Measurements from ENCODE around the gene CLDN34.

CLDN34 gene

DNA sequence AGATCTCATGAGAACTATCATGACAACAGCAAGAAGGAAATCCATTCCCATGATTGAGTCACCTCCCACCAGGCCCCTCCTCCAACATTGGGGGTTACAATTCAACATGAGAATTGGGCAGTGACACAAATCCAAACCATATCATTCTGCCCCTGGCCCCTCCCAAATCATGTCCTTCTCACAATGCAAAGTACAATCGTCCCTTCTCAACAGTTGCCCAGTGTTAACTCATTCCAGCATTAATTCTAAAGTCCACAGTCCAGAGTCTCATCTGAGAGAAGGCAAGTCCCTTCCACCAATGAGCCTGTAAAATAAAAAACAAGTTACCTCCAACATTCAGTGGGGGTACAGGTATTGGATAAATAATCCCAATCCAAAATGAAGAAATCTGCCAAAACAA lies 14.9 kb upstream of the CLDN34 start:
- Mint-ChIP-seq H3K4me3 (no peak overlapping the region), H3K9me3 (ENCODE audit: low read depth) (no peaks in the 10 kb centered on the region), H3K27me3 (peaks cover 9% of the 10 kb centered on the region), H3K4me1 (ENCODE audit: low read depth) (no peaks in the 10 kb centered on the region), H3K36me3 (no peaks in the 10 kb centered on the region), H3K27ac (no peak overlapping the region)

GRCh38 chrX:9953396-9953795 lies 13.8 kb upstream of the CLDN34 start:
- no peaks in the 10 kb centered on the region for H3K9me3 Mint-ChIP-seq (ENCODE audit: low read depth)
- H3K27ac Mint-ChIP-seq = no peak overlapping the region

DNA sequence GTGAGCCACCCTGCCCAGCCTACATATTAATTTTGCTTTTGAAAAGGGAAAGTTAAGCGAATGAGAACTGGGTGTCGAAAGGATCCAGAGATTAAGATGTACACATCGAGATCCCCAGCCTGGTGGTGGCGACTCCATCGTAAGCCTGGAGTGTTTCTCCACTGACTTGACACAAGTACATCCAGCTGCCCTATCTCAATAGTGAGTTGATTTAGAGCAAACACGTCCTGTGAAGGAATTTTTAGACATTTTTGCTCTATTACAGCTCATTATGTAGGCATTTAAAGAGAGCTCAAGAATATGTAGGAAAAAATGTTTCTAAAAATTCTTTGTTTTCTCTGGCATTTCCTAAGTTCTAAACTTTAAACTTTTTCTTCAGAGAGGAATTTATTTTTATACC lies 11.7 kb upstream of the CLDN34 start:
- Mint-ChIP-seq H3K27ac (no peak overlapping the region), H3K36me3 (no peaks in the 10 kb centered on the region), H3K4me1 (ENCODE audit: low read depth) (no peaks in the 10 kb centered on the region), H3K27me3 (peaks cover 3% of the 10 kb centered on the region), H3K9me3 (ENCODE audit: low read depth) (no peaks in the 10 kb centered on the region), H3K4me3 (no peak overlapping the region)

More at GRCh38 chrX:9953396-9953795, 13.8 kb upstream of the CLDN34 start:
- Mint-ChIP-seq H3K4me1 (ENCODE audit: low read depth) (no peaks in the 10 kb centered on the region), H3K36me3 (no peaks in the 10 kb centered on the region), H3K4me3 (no peak overlapping the region), H3K27me3 (peaks cover 5% of the 10 kb centered on the region)

- H3K4me1 Mint-ChIP-seq (ENCODE audit: low read depth) = no peaks in the 10 kb centered on the region
- no peaks in the 10 kb centered on the region for H3K36me3 Mint-ChIP-seq
- peaks cover 3% of the 10 kb centered on the region for H3K27me3 Mint-ChIP-seq
- no peak overlapping the region for H3K4me3 Mint-ChIP-seq
- no peaks in the 10 kb centered on the region for H3K9me3 Mint-ChIP-seq (ENCODE audit: low read depth)
- no peak overlapping the region for H3K27ac Mint-ChIP-seq
Observed at GRCh38 chrX:9957743-9958142, 9.4 kb upstream of the CLDN34 start.

GRCh38 chrX:9958183-9958582 lies 9.0 kb upstream of the CLDN34 start:
- Mint-ChIP-seq H3K27ac (no peak overlapping the region), H3K27me3 (peaks cover 3% of the 10 kb centered on the region), H3K36me3 (no peaks in the 10 kb centered on the region), H3K4me3 (no peak overlapping the region), H3K9me3 (ENCODE audit: low read depth) (no peaks in the 10 kb centered on the region), H3K4me1 (ENCODE audit: low read depth) (no peaks in the 10 kb centered on the region)

GRCh38 chrX:9961750-9962149 lies 5.4 kb upstream of the CLDN34 start:
- Mint-ChIP-seq H3K9me3 (ENCODE audit: low read depth) (no peaks in the 10 kb centered on the region), H3K36me3 (no peaks in the 10 kb centered on the region), H3K27ac (no peak overlapping the region), H3K27me3 (peaks cover 5% of the 10 kb centered on the region), H3K4me3 (no peak overlapping the region), H3K4me1 (ENCODE audit: low read depth) (no peaks in the 10 kb centered on the region)

- Mint-ChIP-seq H3K27ac (no peak overlapping the region), H3K9me3 (ENCODE audit: low read depth) (no peaks in the 10 kb centered on the region), H3K36me3 (no peaks in the 10 kb centered on the region), H3K4me3 (no peak overlapping the region), H3K4me1 (ENCODE audit: low read depth) (no peaks in the 10 kb centered on the region), H3K27me3 (no peaks in the 10 kb centered on the region)
Observed at GRCh38 chrX:9977635-9978034, 10.5 kb downstream of the CLDN34 start.

DNA sequence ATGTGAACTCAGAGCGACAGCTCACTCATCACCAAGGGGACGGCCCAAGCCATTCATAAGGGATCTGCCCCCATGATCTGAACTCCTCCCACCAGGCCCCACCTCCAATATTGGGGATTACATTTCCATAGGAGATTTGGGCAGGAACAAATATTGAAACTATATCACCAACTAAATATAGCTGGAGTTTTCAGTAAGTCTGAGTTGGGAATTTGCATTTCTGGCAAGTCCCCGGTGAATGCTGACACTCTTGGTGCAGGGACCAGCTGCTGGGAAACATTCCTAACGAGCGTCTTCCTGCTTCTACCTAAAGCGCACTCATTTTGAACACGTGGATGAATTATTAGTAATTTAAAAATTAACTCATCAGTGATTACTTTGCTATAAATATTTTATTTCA lies 13.2 kb downstream of the CLDN34 start:
- no peaks in the 10 kb centered on the region for H3K27me3 Mint-ChIP-seq
- no peak overlapping the region for H3K27ac Mint-ChIP-seq
- H3K4me3 Mint-ChIP-seq = no peak overlapping the region
- no peaks in the 10 kb centered on the region for H3K36me3 Mint-ChIP-seq
- no peaks in the 10 kb centered on the region for H3K9me3 Mint-ChIP-seq (ENCODE audit: low read depth)
- no peaks in the 10 kb centered on the region for H3K4me1 Mint-ChIP-seq (ENCODE audit: low read depth)

- Mint-ChIP-seq H3K4me1 (ENCODE audit: low read depth) (no peaks in the 10 kb centered on the region), H3K9me3 (ENCODE audit: low read depth) (no peaks in the 10 kb centered on the region), H3K27ac (no peak overlapping the region), H3K27me3 (no peaks in the 10 kb centered on the region), H3K4me3 (no peak overlapping the region), H3K36me3 (no peaks in the 10 kb centered on the region)
Observed at GRCh38 chrX:9980927-9981326, 13.8 kb downstream of the CLDN34 start.

DNA sequence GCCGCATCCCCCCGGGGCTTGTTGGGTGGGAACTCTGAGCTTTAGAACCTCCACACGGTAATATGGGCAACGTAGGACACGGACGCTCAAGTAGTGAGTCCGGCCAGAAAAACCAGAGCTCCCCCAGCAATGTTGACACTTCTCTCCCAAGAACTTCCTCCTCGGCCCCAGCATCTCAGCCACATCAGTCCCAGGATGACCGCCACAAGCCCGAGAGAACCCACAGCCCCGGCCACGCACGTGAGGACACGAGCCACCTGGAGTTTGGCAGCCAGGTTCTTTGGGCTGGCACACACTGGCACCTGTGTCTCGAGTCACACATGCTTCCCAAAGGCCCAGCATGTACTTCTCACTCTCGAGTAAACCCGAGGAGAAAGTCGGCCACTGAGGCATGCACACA lies 16.3 kb downstream of the CLDN34 start:
- no peaks in the 10 kb centered on the region for H3K4me1 Mint-ChIP-seq (ENCODE audit: low read depth)

GRCh38 chrX:9983846-9984245 lies 16.7 kb downstream of the CLDN34 start:
- H3K4me1 Mint-ChIP-seq (ENCODE audit: low read depth) = no peaks in the 10 kb centered on the region
- no peak overlapping the region for H3K4me3 Mint-ChIP-seq
- H3K27me3 Mint-ChIP-seq = no peaks in the 10 kb centered on the region
- no peaks in the 10 kb centered on the region for H3K36me3 Mint-ChIP-seq
- no peak overlapping the region for H3K27ac Mint-ChIP-seq
- H3K9me3 Mint-ChIP-seq (ENCODE audit: low read depth) = no peaks in the 10 kb centered on the region

More for the DNA sequence above, 16.3 kb downstream of the CLDN34 start:
- Mint-ChIP-seq H3K9me3 (ENCODE audit: low read depth) (no peaks in the 10 kb centered on the region), H3K27me3 (no peaks in the 10 kb centered on the region), H3K4me3 (no peak overlapping the region), H3K27ac (no peak overlapping the region), H3K36me3 (no peaks in the 10 kb centered on the region)

GRCh38 chrX:9988762-9989161 lies 21.6 kb downstream of the CLDN34 start:
- no peak overlapping the region for H3K4me3 Mint-ChIP-seq
- H3K4me1 Mint-ChIP-seq (ENCODE audit: low read depth) = no peaks in the 10 kb centered on the region
- H3K36me3 Mint-ChIP-seq = no peaks in the 10 kb centered on the region
- H3K9me3 Mint-ChIP-seq (ENCODE audit: low read depth) = no peaks in the 10 kb centered on the region
- no peak overlapping the region for H3K27ac Mint-ChIP-seq
- no peaks in the 10 kb centered on the region for H3K27me3 Mint-ChIP-seq

DNA sequence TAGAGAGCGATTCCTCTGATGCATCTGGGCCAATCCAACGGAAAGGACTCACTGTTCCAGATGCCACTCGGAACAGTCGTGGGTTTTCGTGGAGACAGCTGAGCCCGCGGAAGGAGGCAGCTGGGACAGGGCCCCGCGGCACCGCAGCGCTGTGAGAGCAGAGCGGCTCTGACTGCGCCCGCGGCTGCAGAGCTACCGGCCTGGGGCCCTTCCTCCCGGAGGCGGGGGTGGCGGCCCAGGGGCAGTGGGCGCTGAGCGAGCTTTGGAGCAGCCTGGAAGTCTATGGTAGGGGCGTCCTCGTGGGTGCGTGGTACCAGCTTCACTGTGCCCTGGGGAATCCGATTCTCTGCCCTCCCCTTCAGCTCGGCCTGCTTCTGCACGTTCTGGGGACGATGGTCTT lies 24.9 kb downstream of the CLDN34 start:
- no peaks in the 10 kb centered on the region for H3K27me3 Mint-ChIP-seq
- H3K36me3 Mint-ChIP-seq = no peaks in the 10 kb centered on the region
- no peaks in the 10 kb centered on the region for H3K9me3 Mint-ChIP-seq (ENCODE audit: low read depth)
- no peak overlapping the region for H3K4me3 Mint-ChIP-seq
- peaks cover 1% of the 10 kb centered on the region for H3K4me1 Mint-ChIP-seq (ENCODE audit: low read depth)
- no peak overlapping the region for H3K27ac Mint-ChIP-seq

GRCh38 chrX:9992724-9993123 lies 25.6 kb downstream of the CLDN34 start:
- Mint-ChIP-seq H3K27me3 (no peaks in the 10 kb centered on the region), H3K4me3 (no peak overlapping the region), H3K4me1 (ENCODE audit: low read depth) (peaks cover 6% of the 10 kb centered on the region), H3K36me3 (no peaks in the 10 kb centered on the region), H3K9me3 (ENCODE audit: low read depth) (no peaks in the 10 kb centered on the region), H3K27ac (no peak overlapping the region)

DNA sequence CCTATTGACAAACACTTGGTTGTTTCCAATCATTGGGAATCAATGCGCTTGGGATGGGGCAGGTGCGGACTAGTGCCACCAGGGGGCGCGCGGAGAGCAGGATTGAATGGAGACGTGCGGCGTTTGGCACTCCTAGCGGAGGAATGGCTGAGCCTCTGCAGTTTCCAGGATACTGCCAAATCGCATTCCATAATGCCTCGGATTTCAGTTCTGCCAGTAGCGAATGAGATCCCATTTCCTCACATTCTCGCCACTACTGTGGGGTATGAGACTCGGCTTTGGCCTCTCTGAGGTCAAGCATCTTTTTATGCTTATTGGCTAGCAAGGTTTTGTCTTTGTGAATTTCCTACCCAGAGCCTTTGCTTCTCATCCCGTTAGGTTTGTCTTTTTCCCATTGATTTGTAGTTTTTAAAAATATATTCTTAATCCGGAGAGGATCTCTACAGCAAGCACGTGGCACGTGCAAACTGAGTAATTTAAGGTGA lies 28.7 kb downstream of the CLDN34 start:
- no peak overlapping the region for H3K4me3 Mint-ChIP-seq
- H3K36me3 Mint-ChIP-seq = no peaks in the 10 kb centered on the region
- no peaks in the 10 kb centered on the region for H3K27me3 Mint-ChIP-seq

DNA sequence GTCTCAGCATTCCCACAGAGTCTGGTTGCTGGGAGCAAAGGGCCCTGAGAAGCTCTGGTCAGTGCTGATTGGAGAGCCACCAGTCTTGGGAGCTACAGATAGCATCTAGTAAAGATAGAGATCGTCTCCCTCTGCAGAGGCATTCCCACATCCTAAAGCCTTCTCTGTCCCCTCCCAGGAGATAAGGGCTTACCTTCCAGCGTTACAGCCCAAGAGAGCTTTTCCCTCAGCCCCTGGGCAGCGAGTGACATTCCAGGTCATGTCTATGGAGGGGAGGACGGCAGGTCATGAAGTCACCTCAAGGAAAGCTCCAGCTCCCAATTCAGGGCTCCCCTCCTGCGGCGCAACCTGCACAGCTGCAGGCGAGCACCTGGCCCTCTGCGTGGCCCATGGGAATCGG lies 29.9 kb downstream of the CLDN34 start:
- no peaks in the 10 kb centered on the region for H3K9me3 Mint-ChIP-seq (ENCODE audit: low read depth)
- H3K36me3 Mint-ChIP-seq = no peaks in the 10 kb centered on the region
- H3K4me1 Mint-ChIP-seq (ENCODE audit: low read depth) = peaks cover 6% of the 10 kb centered on the region
- no peak overlapping the region for H3K27ac Mint-ChIP-seq
- no peaks in the 10 kb centered on the region for H3K27me3 Mint-ChIP-seq
- no peak overlapping the region for H3K4me3 Mint-ChIP-seq

More for the DNA sequence above, 28.7 kb downstream of the CLDN34 start:
- H3K9me3 Mint-ChIP-seq (ENCODE audit: low read depth) = no peaks in the 10 kb centered on the region
- H3K4me1 Mint-ChIP-seq (ENCODE audit: low read depth) = peaks cover 6% of the 10 kb centered on the region
- H3K27ac Mint-ChIP-seq = no peak overlapping the region

Data from activated naive CD8-positive, alpha-beta T cell (primary cell).